A172 (cell line): ENCODE results near the gene TFPI. TPM values are rescaled to one million over a fixed set of nuclear protein-coding genes. Genes with fewer than 3 reads are reported as not detected.
A peak's percentile ranks its signal among the peaks of the same experiment; 100 is the strongest.
"Not testable (repeated sequence)": the region's sequence is repeated elsewhere in the genome, so short reads cannot be mapped to it uniquely, and the experiment has no call there.

Experiments
- DNase-seq: peaks from one replicate; pipeline ENCODE4 v3.0.0-alpha.2; 2015; ENCODE audit warnings: low spot score
- total RNA-seq: library from RNA; depleted of rRNA; stranded (reverse); fragments of >200 nt; shearing (Covaris generic); gene quantifications from 2 replicates; pipeline ENCODE4 v1.2.3, GENCODE V29; 2014

TFPI gene
- total RNA-seq, 1 experiment from 2014 or later: 166 TPM

DNA sequence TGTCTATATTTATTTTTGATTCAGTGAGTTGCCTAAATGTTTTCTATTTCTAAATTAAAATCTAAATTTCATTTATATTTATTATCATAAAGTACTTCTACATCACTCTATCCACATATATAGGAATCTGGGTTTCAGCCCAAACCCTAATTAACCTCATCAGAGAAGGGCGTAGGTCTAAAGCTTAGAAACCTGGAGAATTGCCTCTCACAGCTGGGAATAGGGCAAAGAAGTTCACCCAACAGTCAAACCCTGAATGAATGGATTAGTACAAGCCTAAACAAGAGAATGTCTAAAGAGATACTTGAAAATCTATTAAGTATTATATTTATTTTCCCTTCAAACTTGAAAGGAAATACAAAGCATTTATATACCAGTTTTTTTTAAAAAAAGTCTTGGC, 26.2 kb downstream of the TFPI start:
- DNase-seq: no peak

DNA sequence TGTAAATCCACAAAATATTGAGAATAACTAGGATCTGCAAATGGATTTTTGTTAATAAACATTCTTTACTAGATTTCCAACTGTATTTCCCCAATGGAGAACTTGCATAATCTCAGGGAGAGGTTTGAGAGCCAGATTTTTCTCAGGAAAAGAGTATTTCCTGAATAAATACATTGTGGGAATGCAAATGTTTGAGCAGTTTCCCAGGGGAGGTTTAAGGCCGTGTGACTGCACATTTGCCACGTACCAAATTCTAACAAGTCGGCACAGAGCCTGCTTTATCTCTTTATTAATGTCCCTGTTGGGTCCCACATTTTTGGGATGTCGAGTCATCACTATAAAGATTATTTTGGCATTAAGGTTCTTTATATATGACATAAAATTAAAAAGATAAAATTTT, 27.0 kb downstream of the TFPI start:
- peak; percentile 56 for DNase-seq

DNA sequence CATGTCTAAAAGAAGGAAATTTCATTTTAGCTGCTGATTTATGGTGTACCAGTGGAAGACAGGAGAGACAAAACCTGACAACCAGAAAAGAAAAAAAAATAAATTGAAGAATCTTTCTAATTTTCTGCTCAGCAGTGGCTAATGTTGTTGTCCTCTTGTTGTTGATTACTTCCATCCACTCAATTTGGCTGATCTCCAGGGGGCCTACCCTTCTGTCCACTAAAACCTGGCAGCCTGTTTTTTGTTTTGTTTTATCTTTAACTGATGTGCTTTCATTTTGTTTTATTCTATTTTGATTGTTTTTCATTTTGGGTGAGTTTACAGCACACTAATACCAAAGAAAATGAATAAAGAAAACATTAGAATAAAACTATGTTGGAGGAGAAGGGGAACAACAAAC, 27.4 kb downstream of the TFPI start:
- DNase-seq: no peak

DNA sequence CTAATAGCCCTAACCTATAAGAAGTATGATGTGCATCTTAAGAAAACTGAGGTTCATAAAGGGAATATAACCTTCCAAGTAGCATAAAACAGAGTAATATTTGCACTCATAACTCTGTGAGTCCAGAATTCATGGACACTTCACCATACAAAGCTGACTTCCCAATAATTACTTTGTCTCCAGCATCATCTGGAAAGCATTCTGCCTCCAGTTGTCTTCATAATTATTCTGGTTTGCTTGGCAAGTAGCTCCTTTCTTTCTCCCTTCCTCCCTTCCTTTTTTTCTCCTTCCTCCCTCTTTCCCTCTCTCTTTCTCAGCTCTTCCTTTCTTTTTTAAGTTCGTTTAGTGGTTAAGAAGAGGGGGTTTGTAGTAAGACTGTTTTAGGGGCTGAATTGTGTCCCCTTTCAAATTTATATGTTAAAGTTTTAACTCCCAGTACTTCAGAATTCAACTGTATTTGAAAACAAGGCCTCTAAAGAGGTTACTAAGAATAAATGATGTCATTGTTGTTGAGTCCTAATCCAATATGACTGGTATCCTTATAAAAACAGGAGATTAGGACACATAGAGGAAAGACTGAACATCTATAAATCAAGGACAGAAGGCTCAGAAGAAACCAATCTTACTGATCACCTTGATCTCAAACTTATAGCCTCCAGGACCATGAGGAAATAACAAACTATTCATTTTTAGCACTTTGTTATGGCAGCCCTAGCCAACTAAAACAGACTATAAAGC, 28.9 kb downstream of the TFPI start:
- DNase-seq: no peak

GRCh38 chr2:187523325-187523724, 30.9 kb downstream of the TFPI start:
- DNase-seq: no peak

DNA sequence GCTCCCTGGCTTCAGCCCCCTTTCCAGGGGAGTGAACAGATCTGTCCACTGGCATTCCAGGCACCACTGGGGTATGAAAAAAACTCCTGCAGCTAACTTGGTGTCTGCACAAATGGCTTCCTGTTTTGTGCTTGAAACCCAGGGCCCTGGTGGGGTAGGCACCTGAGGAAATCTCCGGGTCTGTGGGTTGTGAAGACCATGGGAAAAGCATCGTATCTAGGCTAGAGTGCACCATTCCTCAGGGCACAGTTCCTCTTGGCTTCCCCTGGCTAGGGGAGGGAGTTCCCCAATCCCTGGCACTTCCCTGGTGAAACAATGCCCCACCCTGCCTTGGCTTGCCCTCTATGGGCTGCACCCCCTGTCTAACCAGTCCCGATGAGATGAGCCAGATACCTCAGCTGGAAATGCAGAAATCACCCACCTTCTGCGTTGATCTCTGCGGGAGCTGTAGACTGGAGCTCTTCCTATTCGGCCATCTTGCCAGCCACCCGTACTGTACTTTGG, 34.1 kb downstream of the TFPI start:
- no peak for DNase-seq

DNA sequence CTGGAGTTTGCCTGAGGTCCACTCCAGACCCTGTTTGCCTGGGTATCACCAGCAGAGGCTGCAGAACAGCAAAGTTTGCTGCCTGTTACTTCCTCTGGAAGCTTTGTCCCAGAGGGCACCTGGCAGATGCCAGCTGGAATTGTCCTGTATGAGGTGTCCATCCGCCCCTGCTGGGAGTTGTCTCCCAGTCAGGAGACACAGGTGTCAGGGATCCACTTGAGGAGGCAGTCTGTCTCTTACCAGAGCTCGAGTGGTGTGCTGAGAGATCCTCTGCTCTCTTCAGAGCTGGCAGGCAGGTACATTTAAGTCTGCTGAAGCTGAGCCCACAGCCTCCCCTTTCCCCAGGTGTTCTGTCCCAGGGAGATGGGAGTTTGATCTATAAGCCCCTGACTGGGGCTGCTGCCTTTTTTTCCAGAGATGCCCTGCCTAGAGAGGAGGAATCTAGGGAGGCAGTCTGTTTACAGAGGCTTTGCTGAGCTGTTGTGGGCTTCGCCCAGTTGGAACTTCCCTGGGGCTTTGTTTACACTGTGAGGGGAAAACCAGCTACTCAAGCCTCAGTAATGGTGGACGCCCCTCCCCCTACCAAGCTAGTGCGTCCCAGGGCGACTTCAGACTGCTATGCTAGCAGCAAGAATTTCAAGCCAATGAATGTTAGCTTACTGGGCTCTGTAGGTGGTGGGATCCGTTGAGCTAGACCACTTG, 34.7 kb downstream of the TFPI start:
- no peak for DNase-seq

DNA sequence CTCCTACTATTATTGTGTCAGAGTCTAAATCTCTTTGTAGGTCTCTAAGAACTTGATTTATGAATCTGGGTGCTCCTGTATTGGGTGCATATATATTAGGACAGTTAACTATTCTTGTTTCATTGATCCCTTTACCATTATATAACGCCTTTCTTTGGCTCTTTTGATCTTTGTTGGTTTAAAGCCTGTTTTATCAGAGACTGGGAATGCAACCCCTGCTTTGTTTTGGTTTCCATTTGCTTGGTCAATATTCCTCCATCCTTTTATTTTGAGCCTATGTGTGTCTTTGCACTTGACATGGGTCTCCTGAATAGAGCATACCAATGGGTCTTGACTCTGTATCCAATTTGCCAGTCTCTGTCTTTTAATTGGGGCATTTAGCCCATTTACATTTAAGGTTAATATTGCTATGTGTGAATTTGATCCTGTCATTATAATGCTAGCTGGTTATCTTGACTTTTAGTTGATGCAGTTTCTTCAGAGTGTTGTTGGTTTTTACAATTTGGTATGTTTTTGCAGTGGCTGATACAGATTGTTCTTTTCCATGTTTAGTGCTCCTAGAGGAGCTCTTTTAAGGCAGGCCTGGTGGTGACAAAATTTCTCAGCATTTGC, 36.4 kb downstream of the TFPI start:
- DNase-seq: not testable (repeated sequence)

GRCh38 chr2:187516630-187517510, 37.4 kb downstream of the TFPI start:
- not testable (repeated sequence) for DNase-seq

DNA sequence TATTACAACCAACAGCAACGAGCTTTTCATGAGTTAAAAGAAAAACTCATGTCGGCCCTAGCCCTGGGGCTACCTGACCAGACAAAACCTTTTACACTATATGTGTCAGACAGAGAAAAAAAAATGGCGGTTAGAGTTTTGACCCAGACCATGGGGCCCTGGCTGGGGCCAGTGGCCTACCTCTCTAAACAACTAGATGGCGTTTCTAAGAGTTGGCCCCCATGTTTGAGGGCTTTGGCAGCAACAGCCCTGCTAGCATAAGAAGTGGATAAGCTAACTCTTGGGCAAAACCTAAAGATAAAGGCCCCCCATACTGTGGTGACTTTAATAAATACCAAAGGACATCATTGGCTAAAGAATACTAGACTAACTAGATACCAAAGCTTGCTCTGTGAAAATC, 39.3 kb downstream of the TFPI start:
- DNase-seq: no peak

GRCh38 chr2:187514235-187514829, 39.9 kb downstream of the TFPI start:
- DNase-seq: not testable (repeated sequence)

GRCh38 chr2:187513460-187514234, 40.6 kb downstream of the TFPI start:
- DNase-seq: peak; percentile 30

DNA sequence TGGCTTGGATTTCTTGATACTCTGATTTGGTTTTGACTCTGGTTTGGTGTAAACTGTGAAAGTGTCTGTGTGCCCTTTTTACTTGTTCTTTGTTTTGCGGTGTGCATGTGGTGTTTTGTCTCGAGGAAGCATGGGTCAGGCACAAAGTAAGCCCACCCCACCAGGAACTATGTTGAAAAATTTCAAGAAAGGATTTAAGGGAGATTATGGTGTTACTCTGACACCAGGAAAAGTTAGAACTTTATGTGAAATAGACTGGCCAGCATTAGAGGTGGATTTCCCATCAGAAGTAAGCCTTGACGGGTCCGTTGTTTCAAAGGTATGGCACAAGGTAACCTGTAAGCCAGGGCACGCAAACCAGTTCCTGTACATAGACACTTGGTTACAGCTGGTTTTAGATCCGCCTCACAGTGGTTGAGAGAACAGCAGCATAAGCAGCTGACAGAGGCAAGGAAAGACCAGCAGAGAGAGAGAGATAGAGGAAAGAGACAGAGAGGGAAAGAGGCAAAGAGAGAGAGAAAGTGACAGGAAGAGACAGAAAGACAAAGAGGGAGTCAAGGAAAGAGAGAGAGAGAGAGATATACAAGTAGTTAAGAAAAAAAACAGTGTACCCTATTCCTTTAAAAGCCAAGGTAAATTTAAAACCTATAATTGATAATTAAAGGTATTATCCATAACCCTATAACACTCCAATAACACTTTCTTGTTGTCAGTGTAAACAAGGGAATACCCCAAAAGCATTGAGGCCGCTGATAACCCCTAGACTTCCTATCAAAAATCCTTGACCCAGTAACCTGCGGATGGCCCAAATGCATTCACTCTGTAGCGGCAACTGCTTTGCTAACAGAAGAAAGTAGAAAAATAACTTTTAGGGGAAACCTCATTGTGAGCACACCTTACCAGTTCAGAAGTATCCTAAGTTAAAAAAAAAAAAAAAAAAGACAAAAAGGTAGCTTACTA, 42.6 kb downstream of the TFPI start:
- DNase-seq: no peak

DNA sequence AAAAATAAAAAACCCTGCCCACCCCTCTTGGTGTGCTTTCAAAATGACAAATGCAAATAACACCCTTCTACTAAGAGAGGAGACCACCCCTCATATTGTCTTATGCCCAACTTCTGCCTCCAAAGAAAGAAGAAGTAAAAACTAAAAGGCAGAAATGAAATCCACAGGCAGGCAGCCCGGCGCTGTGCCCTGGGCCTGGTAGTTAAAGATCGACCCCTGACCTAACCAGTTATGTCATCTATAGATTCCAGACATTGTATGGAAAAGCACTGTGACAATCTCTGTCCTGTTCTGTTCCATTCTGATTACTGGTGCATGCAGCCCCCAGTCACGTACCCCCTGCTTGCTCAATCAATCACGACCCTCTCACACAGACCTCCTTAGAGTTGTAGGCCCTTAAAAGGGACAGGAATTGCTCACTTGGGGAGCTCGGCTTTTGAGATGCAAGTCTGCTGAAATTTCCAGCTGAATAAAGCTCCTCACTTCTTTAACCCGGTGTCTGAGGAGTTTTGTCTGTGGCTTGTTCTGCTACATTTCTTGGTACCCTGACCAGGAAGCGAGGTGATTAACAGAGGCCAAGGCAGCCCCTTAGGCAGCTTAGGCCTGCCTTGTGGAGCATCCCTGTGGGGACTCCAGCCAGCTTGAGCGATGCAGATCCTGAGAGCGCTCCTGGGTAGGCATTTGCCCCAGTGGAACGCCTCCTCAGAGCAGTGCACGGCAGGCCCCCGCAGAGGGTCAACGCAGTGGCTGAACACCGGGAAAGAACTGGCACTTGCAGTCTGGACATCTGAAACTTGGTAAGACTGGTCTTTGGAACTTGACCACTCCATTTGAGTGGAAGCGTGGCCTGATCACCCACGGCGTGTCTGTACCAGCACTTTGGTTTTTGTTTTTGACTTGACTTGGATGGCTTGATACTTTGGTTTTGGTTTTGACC, 43.5 kb downstream of the TFPI start:
- not testable (repeated sequence) for DNase-seq

DNA sequence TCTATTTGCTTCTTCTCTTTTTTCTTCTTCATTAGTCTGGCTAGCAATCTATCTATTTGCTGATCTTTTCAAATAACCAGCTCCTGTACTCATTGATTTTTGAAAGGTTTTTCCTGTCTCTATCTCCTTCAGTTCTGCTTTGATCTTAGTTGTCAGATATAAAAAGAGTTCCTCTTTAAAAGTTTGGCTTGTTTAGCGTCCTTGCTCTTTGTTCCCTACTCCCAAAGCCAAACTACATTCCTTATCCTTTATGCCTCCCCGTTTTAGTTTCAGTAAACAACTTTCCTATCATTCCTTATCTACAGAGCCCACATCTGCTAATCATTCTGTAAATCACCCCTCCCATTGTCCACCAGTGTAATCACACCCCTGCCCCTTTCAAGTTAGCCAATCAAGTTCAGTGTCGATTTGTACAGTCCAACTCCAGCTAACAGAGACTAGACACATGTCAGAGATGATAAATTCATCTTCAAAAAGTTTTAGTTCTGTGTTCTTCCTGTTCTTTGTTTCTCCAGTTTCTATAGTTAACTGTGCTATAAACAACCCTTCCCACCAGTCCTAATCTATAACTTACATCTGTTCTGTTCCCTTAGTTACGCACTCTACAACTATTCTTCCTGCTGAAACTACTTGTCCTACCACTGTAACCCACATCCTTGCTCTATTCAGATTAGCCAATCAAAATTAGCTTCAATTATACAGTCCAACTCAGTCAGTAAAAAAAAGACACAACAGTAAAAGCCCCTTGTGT, 44.4 kb downstream of the TFPI start:
- no peak for DNase-seq

DNA sequence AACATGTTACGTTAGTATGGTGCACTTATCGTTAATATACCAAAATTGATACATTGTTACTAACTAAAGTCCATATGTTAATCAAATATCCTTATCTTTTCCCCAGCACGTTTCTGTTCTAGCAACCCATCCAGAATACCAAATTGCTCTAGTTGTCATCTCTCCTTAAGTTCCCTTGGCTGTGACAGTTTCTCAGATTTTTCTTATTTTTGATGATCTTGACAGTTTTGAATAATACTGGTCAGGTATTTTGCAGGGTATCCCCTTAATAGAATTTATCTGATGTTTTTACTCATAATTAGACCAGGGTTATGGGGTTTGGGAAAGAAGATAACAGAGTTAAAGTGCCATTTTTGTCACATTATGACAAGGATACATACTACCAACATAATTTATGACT, 47.8 kb downstream of the TFPI start:
- DNase-seq: no peak

DNA sequence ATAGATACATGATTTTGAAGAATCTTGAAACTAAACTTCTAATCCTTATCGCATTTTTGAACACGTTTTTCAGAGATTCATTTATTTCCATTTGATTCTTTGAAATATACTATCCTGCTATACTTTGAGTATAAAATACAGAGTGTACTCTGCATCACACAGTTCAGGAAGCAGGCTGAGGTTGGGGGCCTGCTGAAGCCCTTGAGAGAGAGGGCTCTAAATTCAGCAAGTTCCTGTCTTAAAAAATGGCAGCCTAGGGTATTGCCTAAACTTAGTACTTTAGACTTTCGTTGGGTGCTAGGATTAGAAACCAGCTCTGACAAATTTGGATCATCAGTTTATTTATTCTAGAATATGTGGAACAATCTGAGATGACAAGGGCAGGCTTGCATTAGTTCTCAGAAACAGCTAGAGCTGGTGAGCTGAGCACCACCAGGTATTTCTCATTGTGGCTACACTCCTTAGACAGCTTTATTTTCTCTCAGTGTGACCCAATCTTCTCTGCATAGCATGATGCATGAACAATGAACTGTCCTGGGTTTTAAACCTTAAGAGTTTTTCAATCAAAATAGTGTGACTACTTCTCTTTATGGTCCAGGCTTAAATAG, 49.1 kb downstream of the TFPI start:
- DNase-seq: no peak
